ENCODE data around the gene TEX13A.

DNA sequence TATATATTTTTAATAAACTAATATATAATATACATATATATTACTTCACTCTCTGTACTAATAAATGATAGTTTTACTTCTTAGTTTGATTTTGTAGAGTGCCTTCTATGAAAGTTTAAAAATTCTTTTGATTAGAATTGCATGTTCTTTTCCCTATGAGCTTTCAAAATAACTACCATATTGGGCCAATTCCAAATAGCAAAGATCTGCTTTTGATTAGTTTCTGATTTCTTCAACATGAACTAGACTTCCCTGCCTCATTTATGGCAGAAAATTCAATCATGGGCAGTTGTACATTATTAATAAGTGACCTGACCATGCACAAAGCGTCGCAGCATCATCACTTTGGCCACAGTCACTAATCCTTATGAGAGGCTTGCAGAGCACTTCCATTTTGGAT, 48.9 kb upstream of the TEX13A start:
- no peak for TF ChIP-seq JUND (IDR thresholded peaks at IDR 0.05)
- no peak for TF ChIP-seq TAF1 (conservative IDR thresholded peaks at IDR 0.05)
- TF ChIP-seq CTCF (IDR thresholded peaks at IDR 0.05; ENCODE audit: low read depth, low read length, missing input control), result no peak
- TF ChIP-seq MAX (IDR thresholded peaks at IDR 0.05), result no peak
- no peak for TF ChIP-seq REST (IDR thresholded peaks at IDR 0.05)
- TF ChIP-seq YY1 (IDR thresholded peaks at IDR 0.05), result no peak
- TF ChIP-seq EGR1 (IDR thresholded peaks at IDR 0.05; ENCODE audit: low read depth in 2 of 2), result no peak
- no peak for TF ChIP-seq GABPA (IDR thresholded peaks at IDR 0.05 in 1 of 2, conservative IDR thresholded peaks at IDR 0.05 in 1 of 2)
- TF ChIP-seq, protein P1, sequence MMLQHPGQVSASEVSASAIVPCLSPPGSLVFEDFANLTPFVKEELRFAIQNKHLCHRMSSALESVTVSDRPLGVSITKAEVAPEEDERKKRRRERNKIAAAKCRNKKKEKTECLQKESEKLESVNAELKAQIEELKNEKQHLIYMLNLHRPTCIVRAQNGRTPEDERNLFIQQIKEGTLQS (IDR thresholded peaks at IDR 0.05), result no peak
- TF ChIP-seq FOXA1 (IDR thresholded peaks at IDR 0.05), result no peak
- TF ChIP-seq HNF4A (conservative IDR thresholded peaks at IDR 0.05), result no peak
- TF ChIP-seq, protein P2, sequence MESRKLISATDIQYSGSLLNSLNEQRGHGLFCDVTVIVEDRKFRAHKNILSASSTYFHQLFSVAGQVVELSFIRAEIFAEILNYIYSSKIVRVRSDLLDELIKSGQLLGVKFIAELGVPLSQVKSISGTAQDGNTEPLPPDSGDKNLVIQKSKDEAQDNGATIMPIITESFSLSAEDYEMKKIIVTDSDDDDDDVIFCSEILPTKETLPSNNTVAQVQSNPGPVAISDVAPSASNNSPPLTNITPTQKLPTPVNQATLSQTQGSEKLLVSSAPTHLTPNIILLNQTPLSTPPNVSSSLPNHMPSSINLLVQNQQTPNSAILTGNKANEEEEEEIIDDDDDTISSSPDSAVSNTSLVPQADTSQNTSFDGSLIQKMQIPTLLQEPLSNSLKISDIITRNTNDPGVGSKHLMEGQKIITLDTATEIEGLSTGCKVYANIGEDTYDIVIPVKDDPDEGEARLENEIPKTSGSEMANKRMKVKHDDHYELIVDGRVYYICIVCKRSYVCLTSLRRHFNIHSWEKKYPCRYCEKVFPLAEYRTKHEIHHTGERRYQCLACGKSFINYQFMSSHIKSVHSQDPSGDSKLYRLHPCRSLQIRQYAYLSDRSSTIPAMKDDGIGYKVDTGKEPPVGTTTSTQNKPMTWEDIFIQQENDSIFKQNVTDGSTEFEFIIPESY (IDR thresholded peaks at IDR 0.05), result no peak
- no peak for TF ChIP-seq SP1 (IDR thresholded peaks at IDR 0.05)

Data from liver (tissue), 3 donors.